ENCODE data around the gene MGAT5. TPM values are rescaled to one million over a fixed set of nuclear protein-coding genes. Genes with fewer than 3 reads are reported as not detected.

MGAT5 gene
- total and polyA plus RNA-seq, 8 donors: 2.9 to 36.9 (median 19.6) TPM

- no peaks in the 10 kb centered on the region for H3K4me1 ChIP-seq
- DNase-seq (no peak), ATAC-seq (no peak), FAIRE-seq (no peak)
- H3K27ac ChIP-seq: no peak overlapping the region
- H3K9me3 ChIP-seq: no peaks in the 10 kb centered on the region
- intact Hi-C loops (cut with DNase I): loop anchor here in 1 of 3 donors (10.0 kb wide), 1 partner anchor 78 kb away; no protein-coding TSS in a partner anchor
- no peak for TF ChIP-seq CTCF (IDR thresholded peaks at IDR 0.05)
- no peaks in the 10 kb centered on the region for H3K27me3 ChIP-seq
- H3K36me3 ChIP-seq: no peaks in the 10 kb centered on the region
- H3K4me3 ChIP-seq: no peak overlapping the region
- 97 to 98% methylated on average over 3 of the region's 3 CpGs for WGBS, 2 donors
These were observed 99.0 kb downstream of the MGAT5 start for GRCh38 chr2:134352844-134353243.

- H3K9me3 ChIP-seq: no peaks in the 10 kb centered on the region
- no peak for ATAC-seq
- no peak for FAIRE-seq
- WGBS, 2 donors: 97 to 100% methylated on average over 3 of the region's 3 CpGs
- intact Hi-C loops (cut with DNase I): loop anchor here in 1 of 3 donors (10.0 kb wide), 1 partner anchor 80 kb away; no protein-coding TSS in a partner anchor
- no peaks in the 10 kb centered on the region for H3K36me3 ChIP-seq
- H3K27me3 ChIP-seq: no peaks in the 10 kb centered on the region
- no peaks in the 10 kb centered on the region for H3K4me1 ChIP-seq
- TF ChIP-seq CTCF (IDR thresholded peaks at IDR 0.05): no peak
- H3K27ac ChIP-seq: no peak overlapping the region
- DNase-seq: no peak
- H3K4me3 ChIP-seq: no peak overlapping the region
These were observed 100.7 kb downstream of the MGAT5 start for GRCh38 chr2:134354611-134355010.

- Histone ChIP-seq H3K4me3 (no peak overlapping the region), H3K27ac (no peak overlapping the region), H3K9me3 (no peaks in the 10 kb centered on the region), H3K27me3 (no peaks in the 10 kb centered on the region), H3K36me3 (no peaks in the 10 kb centered on the region), H3K4me1 (no peaks in the 10 kb centered on the region)
- 72 to 75% methylated on average over 3 of the region's 3 CpGs for WGBS, 2 donors
- no peak for FAIRE-seq
- TF ChIP-seq CTCF (IDR thresholded peaks at IDR 0.05): no peak
- intact Hi-C loops (cut with DNase I): loop anchor here in 1 of 3 donors (10.0 kb wide), 1 partner anchor 83 kb away; no protein-coding TSS in a partner anchor
- no peak for ATAC-seq
- DNase-seq: no peak
These were observed 103.9 kb downstream of the MGAT5 start for GRCh38 chr2:134357814-134358213.

- peak in 1 of 4 donors; percentile 40 for ATAC-seq
- Histone ChIP-seq H3K27ac (no peak overlapping the region), H3K4me1 (no peaks in the 10 kb centered on the region), H3K4me3 (no peak overlapping the region), H3K27me3 (no peaks in the 10 kb centered on the region), H3K36me3 (peaks cover 0 to 7% (median 0%) of the 10 kb centered on the region in 3 donors), H3K9me3 (no peaks in the 10 kb centered on the region)
- DNase-seq: no peak
- no peak for FAIRE-seq
- intact Hi-C loops (cut with DNase I): loop anchor here in 1 of 3 donors (10.0 kb wide), 1 partner anchor 85 kb away; no protein-coding TSS in a partner anchor
- 60 to 64% methylated on average over 10 of the region's 10 CpGs for WGBS, 2 donors
- TF ChIP-seq CTCF (IDR thresholded peaks at IDR 0.05): no peak
These were observed 105.7 kb downstream of the MGAT5 start for GRCh38 chr2:134359367-134360081.

Measured in pancreas (tissue), 10 donors.